Measurements from ENCODE around the gene EFCAB14.
"Not testable (repeated sequence)": the region's sequence is repeated elsewhere in the genome, so short reads cannot be mapped to it uniquely, and the experiment has no call there.

Gene EFCAB14

GRCh38 chr1:46652321-46653100 lies 66.4 kb downstream of the EFCAB14 start:
- DNase-seq, result no peak

- DNase-seq, result not testable (repeated sequence)
Observed at GRCh38 chr1:46651152-46651551, 67.8 kb downstream of the EFCAB14 start.

- DNase-seq, result no peak
Observed at GRCh38 chr1:46650491-46650890, 68.4 kb downstream of the EFCAB14 start.

- no peak for DNase-seq
Observed at GRCh38 chr1:46649764-46650163, 69.2 kb downstream of the EFCAB14 start.

- no peak for DNase-seq
Observed at GRCh38 chr1:46647611-46648010, 71.3 kb downstream of the EFCAB14 start.

- no peak for DNase-seq
Observed at GRCh38 chr1:46646844-46647243, 72.1 kb downstream of the EFCAB14 start.

- DNase-seq, result no peak
Observed at GRCh38 chr1:46646331-46646730, 72.6 kb downstream of the EFCAB14 start.

GRCh38 chr1:46645815-46646214 lies 73.1 kb downstream of the EFCAB14 start:
- DNase-seq, result no peak

- DNase-seq, result peak; percentile 72
Observed at GRCh38 chr1:46643368-46643775, 75.5 kb downstream of the EFCAB14 start.

GRCh38 chr1:46642115-46642680 lies 76.7 kb downstream of the EFCAB14 start:
- no peak for DNase-seq

GRCh38 chr1:46639547-46639946 lies 79.4 kb downstream of the EFCAB14 start:
- DNase-seq, result no peak

- no peak for DNase-seq
Observed at GRCh38 chr1:46638921-46639320, 80.0 kb downstream of the EFCAB14 start.

GRCh38 chr1:46637444-46638083 lies 81.3 kb downstream of the EFCAB14 start:
- no peak for DNase-seq

- DNase-seq, result no peak
Observed at GRCh38 chr1:46635205-46635604, 83.7 kb downstream of the EFCAB14 start.

GRCh38 chr1:46630719-46631118 lies 88.2 kb downstream of the EFCAB14 start:
- DNase-seq, result no peak

Data from RPMI8226 (cell line).